Neuronal stem cell (in vitro differentiated cells): Measurements from ENCODE around the gene UNC80.

Source experiments
- DNase-seq: peaks from one replicate; pipeline ENCODE4 v3.0.0-alpha.2; 2013; ENCODE audit warnings: low spot score
- H2AFZ ChIP-seq: one replicate; pipeline ENCODE4 v1.6.1; 2013; ENCODE audit warnings: mild to moderate bottlenecking, low read length, inconsistent platforms
- H2AK5ac ChIP-seq: 2 replicates; pipeline ENCODE4 v1.6.1; 2013; ENCODE audit warnings: low read depth, mild to moderate bottlenecking, inconsistent platforms, low read length, moderate library complexity, mixed read lengths
- H2BK120ac ChIP-seq: 2 replicates; pipeline ENCODE4 v1.6.1; 2013; ENCODE audit warnings: low read depth, mild to moderate bottlenecking, inconsistent platforms, low read length, moderate library complexity, mixed read lengths
- H2BK12ac ChIP-seq: one replicate; pipeline ENCODE4 v1.6.1; 2013; ENCODE audit warnings: low read length, inconsistent platforms
- H2BK15ac ChIP-seq: 2 replicates; pipeline ENCODE4 v1.6.1; 2013; ENCODE audit warnings: mild to moderate bottlenecking, low read length, inconsistent platforms, mixed read lengths
- H2BK5ac ChIP-seq: one replicate; pipeline ENCODE4 v1.6.1; 2013; ENCODE audit warnings: inconsistent platforms, mild to moderate bottlenecking, low read length, moderate library complexity
- H3K14ac ChIP-seq: one replicate; pipeline ENCODE4 v1.6.1; 2013; ENCODE audit warnings: low read length, inconsistent platforms
- H3K18ac ChIP-seq: 2 replicates; pipeline ENCODE4 v1.6.1; 2013; ENCODE audit warnings: low read length, inconsistent platforms
- H3K23ac ChIP-seq: 2 replicates; pipeline ENCODE4 v1.6.1; 2013; ENCODE audit warnings: low read depth, mild to moderate bottlenecking, mixed read lengths, low read length, inconsistent platforms; ENCODE audit not compliant: poor library complexity
- H3K27ac ChIP-seq: replicated peaks from 3 replicates; pipeline ENCODE4 v1.5.1; 2013; ENCODE audit warnings: low read length, inconsistent platforms
- H3K27me3 ChIP-seq, 3 experiments: 2 replicates each; pipeline ENCODE4 v1.6.1; 2013; ENCODE audit warnings: low read length in 3 of 3, mild to moderate bottlenecking in 2 of 3, inconsistent platforms in 1 of 3, low read depth in 1 of 3, mixed read lengths in 1 of 3, moderate library complexity in 1 of 3; ENCODE audit not compliant: control insufficient read depth in 3 of 3, insufficient read depth in 3 of 3
- H3K36me3 ChIP-seq, 2 donors: replicated peaks in 1 of 2; 2 replicates each; pipeline ENCODE4 v1.6.1; 2013; ENCODE audit warnings: low read length in 2 of 2; ENCODE audit not compliant: control insufficient read depth in 2 of 2, insufficient read depth in 2 of 2
- H3K4ac ChIP-seq: 2 replicates; pipeline ENCODE4 v1.6.1; 2013; ENCODE audit warnings: inconsistent platforms, mild to moderate bottlenecking, low read length, moderate library complexity
- H3K4me1 ChIP-seq, 2 donors: 1 replicate in 1 of 2; 2 replicates in 1 of 2; pipeline ENCODE4 v1.6.1; 2013; ENCODE audit warnings: low read length in 2 of 2, low read depth in 1 of 2; ENCODE audit not compliant: control insufficient read depth in 2 of 2, insufficient read depth in 1 of 2
- H3K4me2 ChIP-seq: one replicate; pipeline ENCODE4 v1.6.1; 2013; ENCODE audit warnings: mild to moderate bottlenecking, low read length, inconsistent platforms; ENCODE audit not compliant: insufficient read depth, poor library complexity, severe bottlenecking
- H3K4me3 ChIP-seq, 2 donors: 2 replicates each; pipeline ENCODE4 v1.5.1; 2013; ENCODE audit warnings: low read length in 2 of 2, mild to moderate bottlenecking in 2 of 2, inconsistent platforms in 1 of 2, moderate library complexity in 1 of 2
- H3K79me1 ChIP-seq: one replicate; pipeline ENCODE4 v1.6.1; 2013; ENCODE audit warnings: low read depth, mild to moderate bottlenecking, inconsistent platforms, low read length, moderate library complexity
- H3K9ac ChIP-seq: one replicate; pipeline ENCODE4 v1.6.1; 2013; ENCODE audit warnings: mild to moderate bottlenecking, low read depth, low read length, inconsistent platforms; ENCODE audit not compliant: poor library complexity
- H3K9me3 ChIP-seq, 2 donors: replicated peaks in 1 of 2; 2 replicates each; pipeline versions ENCODE3 to v1.6.1; 2013; ENCODE audit warnings: low read length in 2 of 2, mild to moderate bottlenecking in 2 of 2, inconsistent platforms in 1 of 2, low read depth in 1 of 2, mixed read lengths in 1 of 2, moderate library complexity in 1 of 2; ENCODE audit not compliant: control insufficient read depth in 2 of 2, insufficient read depth in 1 of 2
- H4K8ac ChIP-seq: one replicate; pipeline ENCODE4 v1.6.1; 2013; ENCODE audit warnings: low read depth, mild to moderate bottlenecking, inconsistent platforms, low read length, moderate library complexity
- H4K91ac ChIP-seq: one replicate; pipeline ENCODE4 v1.6.1; 2013; ENCODE audit warnings: low read length, low read depth, mild to moderate bottlenecking, inconsistent platforms; ENCODE audit not compliant: poor library complexity
- WGBS, 2 donors: extraction: QIAGEN DNeasy Blood & Tissue Kit; methylation state at CpG; one replicate each; pipeline ENCODE4 v1.1.7; 2013; ENCODE audit warnings: missing lambda C conversion rate in 2 of 2, mixed read lengths in 1 of 2; ENCODE audit not compliant: insufficient read length in 2 of 2, insufficient replicate concordance in 1 of 2; ENCODE audit errors: extremely low coverage in 2 of 2; 5-methylcytosine and 5-hydroxymethylcytosine counted together

Gene UNC80

GRCh38 chr2:209734805-209735204 lies 36.8 kb upstream of the UNC80 start:
- Histone ChIP-seq H3K9me3 (no peaks in the 10 kb centered on the region), H3K27me3 (no peaks in the 10 kb centered on the region), H3K4me1 (peaks cover 0 to 1% of the 10 kb centered on the region in 2 donors), H2BK15ac (no peak overlapping the region), H3K79me1 (no peaks in the 10 kb centered on the region), H3K4ac (no peak overlapping the region), H2AFZ (no peak overlapping the region), H3K14ac (no peak overlapping the region), H2BK120ac (no peak overlapping the region), H3K27ac (no peak overlapping the region), H3K4me3 (no peak overlapping the region), H2AK5ac (no peak overlapping the region), H2BK12ac (no peak overlapping the region), H3K4me2 (no peak overlapping the region), H3K23ac (no peak overlapping the region), H4K91ac (no peak overlapping the region), H4K8ac (no peak overlapping the region), H2BK5ac (no peak overlapping the region), H3K36me3 (peaks cover 8 to 52% of the 10 kb centered on the region in 2 donors), H3K18ac (no peak overlapping the region), H3K9ac (no peak overlapping the region)
- WGBS, 2 donors: no CpG with 5 or more reads among the region's 3 CpGs
- no peak for DNase-seq

GRCh38 chr2:209741953-209742352 lies 29.7 kb upstream of the UNC80 start:
- Histone ChIP-seq H3K4me3 (no peak overlapping the region), H3K36me3 (no peaks in the 10 kb centered on the region), H3K79me1 (no peaks in the 10 kb centered on the region), H3K9me3 (no peaks in the 10 kb centered on the region), H4K91ac (no peak overlapping the region), H2BK15ac (no peak overlapping the region), H3K18ac (no peak overlapping the region), H4K8ac (no peak overlapping the region), H3K4me2 (no peak overlapping the region), H2BK12ac (no peak overlapping the region), H3K9ac (no peak overlapping the region), H3K14ac (no peak overlapping the region), H3K27ac (no peak overlapping the region), H2BK5ac (no peak overlapping the region), H3K4ac (no peak overlapping the region), H3K4me1 (peaks cover 0 to 1% of the 10 kb centered on the region in 2 donors), H2BK120ac (no peak overlapping the region), H2AK5ac (no peak overlapping the region), H3K23ac (no peak overlapping the region), H2AFZ (no peak overlapping the region), H3K27me3 (no peaks in the 10 kb centered on the region)
- WGBS, 2 donors: no CpG with 5 or more reads among the region's 1 CpG
- no peak for DNase-seq

GRCh38 chr2:209753020-209753419 lies 18.6 kb upstream of the UNC80 start:
- H2BK12ac ChIP-seq: no peak overlapping the region
- no peak overlapping the region for H3K27ac ChIP-seq
- no peak overlapping the region for H2BK5ac ChIP-seq
- H2BK15ac ChIP-seq: no peak overlapping the region
- no peak overlapping the region for H3K9ac ChIP-seq
- H3K4me3 ChIP-seq: no peak overlapping the region
- H3K4ac ChIP-seq: no peak overlapping the region
- H3K27me3 ChIP-seq: no peaks in the 10 kb centered on the region
- H3K36me3 ChIP-seq: no peaks in the 10 kb centered on the region
- H3K14ac ChIP-seq: no peak overlapping the region
- no peak overlapping the region for H2AFZ ChIP-seq
- H3K18ac ChIP-seq: no peak overlapping the region
- no peak for DNase-seq
- no peak overlapping the region for H3K23ac ChIP-seq
- no CpG with 5 or more reads among the region's 3 CpGs for WGBS, 2 donors
- H2BK120ac ChIP-seq: no peak overlapping the region
- peaks cover 0 to 5% of the 10 kb centered on the region in 2 donors for H3K9me3 ChIP-seq
- H3K79me1 ChIP-seq: no peaks in the 10 kb centered on the region
- H3K4me2 ChIP-seq: no peak overlapping the region
- H3K4me1 ChIP-seq: peaks cover 0 to 3% of the 10 kb centered on the region in 2 donors
- no peak overlapping the region for H4K8ac ChIP-seq
- H4K91ac ChIP-seq: no peak overlapping the region
- no peak overlapping the region for H2AK5ac ChIP-seq

- H3K27me3 ChIP-seq: no peaks in the 10 kb centered on the region
- no peak overlapping the region for H2AFZ ChIP-seq
These were observed 14.5 kb upstream of the UNC80 start for GRCh38 chr2:209757163-209757562.

More at GRCh38 chr2:209757163-209757562, 14.5 kb upstream of the UNC80 start:
- Histone ChIP-seq H2BK5ac (no peak overlapping the region), H3K79me1 (no peaks in the 10 kb centered on the region), H3K4me2 (no peak overlapping the region), H3K23ac (no peak overlapping the region), H3K27ac (no peak overlapping the region), H3K9ac (no peak overlapping the region), H3K4me3 (no peak overlapping the region), H3K14ac (no peak overlapping the region), H2BK15ac (no peak overlapping the region), H3K36me3 (no peaks in the 10 kb centered on the region), H3K18ac (no peak overlapping the region), H4K8ac (no peak overlapping the region), H3K4me1 (peaks cover 3 to 6% of the 10 kb centered on the region in 2 donors), H4K91ac (no peak overlapping the region), H2BK120ac (no peak overlapping the region), H2BK12ac (no peak overlapping the region), H3K4ac (no peak overlapping the region), H2AK5ac (no peak overlapping the region), H3K9me3 (peaks cover 0 to 5% of the 10 kb centered on the region in 2 donors)
- DNase-seq: no peak
